Measurements from ENCODE around the gene UXS1.

DNA sequence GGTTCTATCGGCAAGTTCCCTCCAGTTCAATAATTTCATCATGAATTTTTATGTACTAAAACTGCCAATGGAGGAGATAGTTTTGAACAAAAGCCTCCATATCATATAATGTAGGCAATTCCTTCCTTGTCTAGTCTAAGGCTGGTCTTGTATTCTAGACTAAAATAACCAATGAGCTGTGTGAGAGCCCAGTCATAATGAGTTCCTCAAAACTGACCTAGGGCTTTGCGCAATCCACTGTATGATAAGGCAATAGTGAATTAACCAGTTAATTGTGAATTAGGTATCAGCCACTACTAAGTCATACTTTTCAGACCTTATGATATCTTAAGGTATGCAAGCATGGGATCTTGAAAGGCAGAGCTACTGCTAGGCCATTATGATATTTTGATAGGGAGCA is 7.6 kb upstream of the UXS1 start:
- TF ChIP-seq, protein P1, sequence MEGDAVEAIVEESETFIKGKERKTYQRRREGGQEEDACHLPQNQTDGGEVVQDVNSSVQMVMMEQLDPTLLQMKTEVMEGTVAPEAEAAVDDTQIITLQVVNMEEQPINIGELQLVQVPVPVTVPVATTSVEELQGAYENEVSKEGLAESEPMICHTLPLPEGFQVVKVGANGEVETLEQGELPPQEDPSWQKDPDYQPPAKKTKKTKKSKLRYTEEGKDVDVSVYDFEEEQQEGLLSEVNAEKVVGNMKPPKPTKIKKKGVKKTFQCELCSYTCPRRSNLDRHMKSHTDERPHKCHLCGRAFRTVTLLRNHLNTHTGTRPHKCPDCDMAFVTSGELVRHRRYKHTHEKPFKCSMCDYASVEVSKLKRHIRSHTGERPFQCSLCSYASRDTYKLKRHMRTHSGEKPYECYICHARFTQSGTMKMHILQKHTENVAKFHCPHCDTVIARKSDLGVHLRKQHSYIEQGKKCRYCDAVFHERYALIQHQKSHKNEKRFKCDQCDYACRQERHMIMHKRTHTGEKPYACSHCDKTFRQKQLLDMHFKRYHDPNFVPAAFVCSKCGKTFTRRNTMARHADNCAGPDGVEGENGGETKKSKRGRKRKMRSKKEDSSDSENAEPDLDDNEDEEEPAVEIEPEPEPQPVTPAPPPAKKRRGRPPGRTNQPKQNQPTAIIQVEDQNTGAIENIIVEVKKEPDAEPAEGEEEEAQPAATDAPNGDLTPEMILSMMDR (conservative IDR thresholded peaks at IDR 0.05; ENCODE audit: low read length): no peak
- no peak for TF ChIP-seq EZH2phosphoT487 (IDR thresholded peaks at IDR 0.05; ENCODE audit: borderline replicate concordance, low read depth, low read length)
